ENCODE results near the gene ANKRD42. TPM values are rescaled to one million over a fixed set of nuclear protein-coding genes. Genes with fewer than 3 reads are reported as not detected.

Gene ANKRD42
- total and polyA plus RNA-seq, 2 of the 8 experiments (the other 6 are each of a cell fraction or from before 2014, with no cell fraction given): 2.0 to 5.5 TPM

- FAIRE-seq: no peak
Observed at GRCh38 chr11:83280256-83280655, 86.7 kb downstream of the ANKRD42 start.

More at GRCh38 chr11:83280256-83280655, 86.7 kb downstream of the ANKRD42 start:
- H2BK5ac ChIP-seq (ENCODE audit: low read depth, low read length): no peak overlapping the region
- H3K56ac ChIP-seq (replicated peaks; ENCODE audit: insufficient read length, low read depth, low read length): no peak overlapping the region
- TF ChIP-seq SP4 (IDR thresholded peaks at IDR 0.05; ENCODE audit: low read length) (no peak), CREB1 (IDR thresholded peaks at IDR 0.05) (no peak), TAF7 (optimal IDR thresholded peaks at IDR 0.05; ENCODE audit: borderline replicate concordance, low read depth, low read length) (no peak), CTBP2 (IDR thresholded peaks at IDR 0.05; ENCODE audit: borderline replicate concordance, insufficient read depth, insufficient read length, low read length) (no peak)
- H3K27me3 ChIP-seq (replicated peaks in 1 of 4; ENCODE audit: control insufficient read depth in 3 of 4, extremely low read depth in 1 of 4, insufficient read depth in 3 of 4, low read length in 3 of 4): no peaks in the 10 kb centered on the region
- no peak overlapping the region for H3K9ac ChIP-seq (replicated peaks in 1 of 4; ENCODE audit: extremely low read depth in 1 of 4, low read depth in 3 of 4, low read length in 3 of 4)
- H3K18ac ChIP-seq (ENCODE audit: extremely low read depth, low read length): no peak overlapping the region
- H2AK5ac ChIP-seq (ENCODE audit: low read depth, low read length): no peak overlapping the region
- H4K20me1 ChIP-seq (replicated peaks in 1 of 2; ENCODE audit: control insufficient read depth in 1 of 2, insufficient read depth in 2 of 2, low read length in 2 of 2): peaks cover 0 to 1% of the 10 kb centered on the region in 2 experiments
- H4K5ac ChIP-seq (ENCODE audit: insufficient read length, low read depth, low read length): no peak overlapping the region
- H2BK20ac ChIP-seq (ENCODE audit: low read length): no peak overlapping the region
- H3K79me2 ChIP-seq (ENCODE audit: control insufficient read depth in 1 of 2, insufficient read depth in 2 of 2, low read length in 2 of 2): peaks cover 0 to 35% of the 10 kb centered on the region in 2 experiments; a peak in 3 of 4 replicates
- no peak overlapping the region for H3K4ac ChIP-seq (replicated peaks; ENCODE audit: insufficient read length, low read depth, low read length)
- H3K27ac ChIP-seq (ENCODE audit: low read depth, low read length): no peak overlapping the region
- WGBS, 2 experiments (ENCODE audit: extremely low coverage in 1 of 2, insufficient coverage in 1 of 2, insufficient read length in 1 of 2, insufficient replicate concordance in 2 of 2, low coverage in 1 of 2, low lambda C conversion rate in 2 of 2, missing lambda C conversion rate in 1 of 2): 90% methylated on average over 1 of the region's 1 CpG; no CpG with 5 or more reads in 1 of the 2 experiments
- no peak overlapping the region for H2BK12ac ChIP-seq (ENCODE audit: low read depth, low read length)
- H3K36me3 ChIP-seq (ENCODE audit: control insufficient read depth in 2 of 4, insufficient read depth in 4 of 4, low read length in 3 of 4): peaks cover 0 to 43% (median 4%) of the 10 kb centered on the region in 4 experiments; a peak in 6 of 8 replicates
- no peak overlapping the region for H4K8ac ChIP-seq (ENCODE audit: extremely low read depth, insufficient read depth, low read length)
- H2BK15ac ChIP-seq (ENCODE audit: low read length): no peak overlapping the region
- ChIA-PET CTCF (ENCODE audit: partially characterized antibody) (interaction anchor here (0.6 kb wide), 1 partner anchor 155 kb away, joined by 3 read pairs; no protein-coding TSS in a partner anchor), POLR2A (ENCODE audit: partially characterized antibody) (no interaction called here)
- no peaks in the 10 kb centered on the region for H3K79me1 ChIP-seq (ENCODE audit: low read depth, low read length)
- H2AFZ ChIP-seq (ENCODE audit: low read length): no peak overlapping the region
- no peaks in the 10 kb centered on the region for H3K9me3 ChIP-seq (ENCODE audit: insufficient read depth in 2 of 2, low read depth in 1 of 2, low read length in 1 of 2)
- H3K14ac ChIP-seq (ENCODE audit: insufficient read length): no peak overlapping the region
- H3K4me2 ChIP-seq (ENCODE audit: insufficient read depth in 1 of 2, low read depth in 2 of 2, low read length in 2 of 2): no peak overlapping the region
- H4K91ac ChIP-seq (replicated peaks; ENCODE audit: insufficient read length, low read length): no peak overlapping the region
- H2BK120ac ChIP-seq (replicated peaks; ENCODE audit: low read depth, low read length): no peak overlapping the region
- H3K4me3 ChIP-seq (ENCODE audit: extremely low read depth in 1 of 4, insufficient read depth in 2 of 4, low read depth in 3 of 4, low read length in 4 of 4): no peak overlapping the region
- no peaks in the 10 kb centered on the region; the same call in 1 of the 2 replicates for H3K23me2 ChIP-seq (ENCODE audit: low read depth, low read length)
- H3K4me1 ChIP-seq (replicated peaks in 1 of 4; ENCODE audit: control insufficient read depth in 3 of 4, insufficient read depth in 4 of 4, low read length in 3 of 4): 0 out of 7 replicates have a peak, but pooled peaks cover 0 to 1% (median 0%) of the 10 kb centered on the region in 4 experiments
- no peak for DNase-seq (ENCODE audit: low read depth in 1 of 2, low spot score in 2 of 2)
- H3K23ac ChIP-seq (ENCODE audit: insufficient read length): no peak overlapping the region

Data from H1 (cell line).